SK-N-SH treated with all-trans-retinoic acid at 6 μM for 48 hours (cell line): ENCODE measurements around the gene PRKCE.

Experiments used
- ATAC-seq: fragments of 200-7000 bp; cut with Tn5 transposase; 3 replicates; pipeline ENCODE4 v1.9.1; 2020; ENCODE audit warnings: mild to moderate bottlenecking, moderate library complexity
- ARNTL ChIP-seq: fragments of 450-650 bp; formaldehyde crosslinking; IDR thresholded peaks from 2 replicates; pipeline ENCODE4 v1.5.0; 2020; ENCODE audit warnings: low read depth, mild to moderate bottlenecking, moderate library complexity, borderline replicate concordance
- BACH2 ChIP-seq: fragments of 250-450 bp; sonication (Bioruptor Pico); IDR thresholded peaks from 2 replicates; pipeline ENCODE4 v1.9.0; 2021; ENCODE audit warnings: mild to moderate bottlenecking, borderline replicate concordance
- CSDC2 ChIP-seq: fragments of 250-450 bp; sonication (Bioruptor Pico); IDR thresholded peaks from 2 replicates; pipeline ENCODE4 v1.5.0; 2020; ENCODE audit warnings: mild to moderate bottlenecking, moderate library complexity
- ESRRG ChIP-seq: fragments of 250-450 bp; sonication (Bioruptor Pico); IDR thresholded peaks from 2 replicates; pipeline ENCODE4 v1.6.1; 2021; ENCODE audit warnings: mild to moderate bottlenecking
- GLIS3 ChIP-seq: fragments of 250-450 bp; sonication (Bioruptor Pico); IDR thresholded peaks from 2 replicates; pipeline ENCODE4 v1.5.0; 2020; ENCODE audit warnings: mild to moderate bottlenecking, moderate library complexity
- ISL1 ChIP-seq: fragments of 250-450 bp; sonication (Bioruptor Pico); IDR thresholded peaks from 2 replicates; pipeline ENCODE4 v2.1.2; 2022; ENCODE audit warnings: mild to moderate bottlenecking, moderate library complexity
- OSR1 ChIP-seq: fragments of 250-450 bp; sonication (Bioruptor Pico); IDR thresholded peaks from 2 replicates; pipeline ENCODE4 v1.8.0; 2022; ENCODE audit warnings: moderate library complexity, mild to moderate bottlenecking, inconsistent platforms
- PATZ1 ChIP-seq: fragments of 250-450 bp; sonication (Bioruptor Pico); IDR thresholded peaks from 2 replicates; pipeline ENCODE4 v1.8.0; 2020; ENCODE audit warnings: mild to moderate bottlenecking, moderate library complexity, borderline replicate concordance
- PPARA ChIP-seq: fragments of 250-450 bp; sonication (Bioruptor Pico); IDR thresholded peaks from 2 replicates; pipeline ENCODE4 v1.5.0; 2020; ENCODE audit warnings: mild to moderate bottlenecking, borderline replicate concordance
- SNAI2 ChIP-seq: fragments of 250-450 bp; sonication (Bioruptor Pico); IDR thresholded peaks from 2 replicates; pipeline ENCODE4 v1.5.0; 2020; ENCODE audit warnings: mild to moderate bottlenecking, moderate library complexity
- TCF4 ChIP-seq: fragments of 250-450 bp; sonication (Bioruptor Pico); IDR thresholded peaks from 2 replicates; pipeline ENCODE4 v1.8.0; 2021; ENCODE audit warnings: mild to moderate bottlenecking, moderate library complexity, borderline replicate concordance
- TOX ChIP-seq: fragments of 250-450 bp; sonication (Bioruptor Pico); IDR thresholded peaks from 2 replicates; pipeline ENCODE4 v1.8.0; 2021; ENCODE audit warnings: mild to moderate bottlenecking, moderate library complexity, borderline replicate concordance
- TSHZ2 ChIP-seq: fragments of 250-450 bp; sonication (Bioruptor Pico); IDR thresholded peaks from 2 replicates; pipeline ENCODE4 v1.5.0; 2020; ENCODE audit warnings: mild to moderate bottlenecking, moderate library complexity
- ZFP3 ChIP-seq: fragments of 250-450 bp; sonication (Bioruptor Pico); IDR thresholded peaks from 2 replicates; pipeline ENCODE4 v1.5.0; 2020; ENCODE audit warnings: mild to moderate bottlenecking, moderate library complexity
- ZFP30 ChIP-seq: fragments of 450-650 bp; formaldehyde crosslinking; IDR thresholded peaks from 2 replicates; pipeline ENCODE4 v1.5.0; 2022; ENCODE audit warnings: mild to moderate bottlenecking, moderate library complexity
- ZNF565 ChIP-seq: fragments of 450-650 bp; formaldehyde crosslinking; conservative IDR thresholded peaks from 2 replicates; pipeline ENCODE4 v1.5.0; 2020; ENCODE audit warnings: low read depth, mild to moderate bottlenecking, moderate library complexity
- ZNF70 ChIP-seq: fragments of 450-650 bp; formaldehyde crosslinking; IDR thresholded peaks from 2 replicates; pipeline ENCODE4 v1.5.0; 2020; ENCODE audit warnings: mild to moderate bottlenecking, moderate library complexity
- ZNF8 ChIP-seq: fragments of 450-650 bp; formaldehyde crosslinking; IDR thresholded peaks from 2 replicates; pipeline ENCODE4 v1.5.0; 2020; ENCODE audit warnings: mild to moderate bottlenecking, moderate library complexity
- TF ChIP-seq, protein P1 (sequence below): fragments of 250-450 bp; sonication (Bioruptor Pico); IDR thresholded peaks from 2 replicates; pipeline ENCODE4 v1.5.1; 2021; ENCODE audit warnings: mild to moderate bottlenecking, moderate library complexity
- TF ChIP-seq, protein P2 (sequence below): fragments of 250-450 bp; sonication (Bioruptor Pico); IDR thresholded peaks from 2 replicates; pipeline ENCODE4 v1.8.0; 2021; ENCODE audit warnings: low read depth, mild to moderate bottlenecking, moderate library complexity, borderline replicate concordance
- TF ChIP-seq, protein P3 (sequence below): fragments of 250-450 bp; sonication (Bioruptor Pico); IDR thresholded peaks from 2 replicates; pipeline ENCODE4 v1.5.1; 2020; ENCODE audit warnings: low read depth, mild to moderate bottlenecking, moderate library complexity

The PRKCE gene

DNA sequence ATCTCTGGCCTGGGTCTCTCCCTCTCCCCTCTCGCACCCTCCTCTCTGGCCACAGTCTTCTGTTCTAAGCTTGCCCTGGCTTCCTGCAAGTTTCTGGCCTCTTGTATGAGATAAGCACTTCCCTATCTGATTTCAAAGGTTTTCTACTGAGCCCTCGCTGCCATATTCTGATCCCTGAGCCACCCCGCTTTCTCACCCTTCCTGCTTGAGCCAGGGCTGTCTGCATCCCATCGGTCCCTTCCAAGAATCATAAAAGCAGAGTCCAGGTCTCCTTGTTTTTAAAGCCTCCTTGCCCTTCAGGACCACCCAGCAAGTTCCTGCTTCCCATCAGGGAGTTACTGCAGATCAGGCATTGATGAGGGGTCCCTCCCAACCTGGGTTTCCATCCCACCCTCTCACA, 110.2 kb downstream of the PRKCE start:
- no peak for ATAC-seq
- TF ChIP-seq ZFP3 (CRISPR knock-in tag): no peak
- no peak for TF ChIP-seq ZNF565 (CRISPR knock-in tag)
- no peak for TF ChIP-seq PATZ1 (CRISPR knock-in tag)
- TF ChIP-seq, protein P1, sequence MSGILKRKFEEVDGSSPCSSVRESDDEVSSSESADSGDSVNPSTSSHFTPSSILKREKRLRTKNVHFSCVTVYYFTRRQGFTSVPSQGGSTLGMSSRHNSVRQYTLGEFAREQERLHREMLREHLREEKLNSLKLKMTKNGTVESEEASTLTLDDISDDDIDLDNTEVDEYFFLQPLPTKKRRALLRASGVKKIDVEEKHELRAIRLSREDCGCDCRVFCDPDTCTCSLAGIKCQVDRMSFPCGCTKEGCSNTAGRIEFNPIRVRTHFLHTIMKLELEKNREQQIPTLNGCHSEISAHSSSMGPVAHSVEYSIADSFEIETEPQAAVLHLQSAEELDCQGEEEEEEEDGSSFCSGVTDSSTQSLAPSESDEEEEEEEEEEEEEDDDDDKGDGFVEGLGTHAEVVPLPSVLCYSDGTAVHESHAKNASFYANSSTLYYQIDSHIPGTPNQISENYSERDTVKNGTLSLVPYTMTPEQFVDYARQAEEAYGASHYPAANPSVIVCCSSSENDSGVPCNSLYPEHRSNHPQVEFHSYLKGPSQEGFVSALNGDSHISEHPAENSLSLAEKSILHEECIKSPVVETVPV: no peak
- no peak for TF ChIP-seq TOX (CRISPR knock-in tag)
- TF ChIP-seq SNAI2 (CRISPR knock-in tag): no peak
- TF ChIP-seq, protein P2, sequence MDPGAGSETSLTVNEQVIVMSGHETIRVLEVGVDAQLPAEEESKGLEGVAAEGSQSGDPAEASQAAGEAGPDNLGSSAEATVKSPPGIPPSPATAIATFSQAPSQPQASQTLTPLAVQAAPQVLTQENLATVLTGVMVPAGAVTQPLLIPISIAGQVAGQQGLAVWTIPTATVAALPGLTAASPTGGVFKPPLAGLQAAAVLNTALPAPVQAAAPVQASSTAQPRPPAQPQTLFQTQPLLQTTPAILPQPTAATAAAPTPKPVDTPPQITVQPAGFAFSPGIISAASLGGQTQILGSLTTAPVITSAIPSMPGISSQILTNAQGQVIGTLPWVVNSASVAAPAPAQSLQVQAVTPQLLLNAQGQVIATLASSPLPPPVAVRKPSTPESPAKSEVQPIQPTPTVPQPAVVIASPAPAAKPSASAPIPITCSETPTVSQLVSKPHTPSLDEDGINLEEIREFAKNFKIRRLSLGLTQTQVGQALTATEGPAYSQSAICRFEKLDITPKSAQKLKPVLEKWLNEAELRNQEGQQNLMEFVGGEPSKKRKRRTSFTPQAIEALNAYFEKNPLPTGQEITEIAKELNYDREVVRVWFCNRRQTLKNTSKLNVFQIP (CRISPR knock-in tag): no peak
- TF ChIP-seq ZNF8 (CRISPR knock-in tag): no peak
- no peak for TF ChIP-seq ZFP30
- TF ChIP-seq ISL1 (CRISPR knock-in tag): no peak

- TF ChIP-seq PPARA: no peak
- no peak for TF ChIP-seq ZNF70 (CRISPR knock-in tag)
- TF ChIP-seq TOX (CRISPR knock-in tag): no peak
- no peak for TF ChIP-seq ZNF565 (CRISPR knock-in tag)
- TF ChIP-seq ESRRG (CRISPR knock-in tag): no peak
- no peak for TF ChIP-seq CSDC2
- TF ChIP-seq PATZ1 (CRISPR knock-in tag): no peak
- TF ChIP-seq SNAI2 (CRISPR knock-in tag): no peak
- TF ChIP-seq BACH2: no peak
- TF ChIP-seq ZFP3 (CRISPR knock-in tag): no peak
- no peak for TF ChIP-seq ZFP30
- no peak for TF ChIP-seq TCF4 (CRISPR knock-in tag)
- no peak for TF ChIP-seq OSR1 (CRISPR knock-in tag)
- no peak for TF ChIP-seq GLIS3 (CRISPR knock-in tag)
- TF ChIP-seq, protein P3, sequence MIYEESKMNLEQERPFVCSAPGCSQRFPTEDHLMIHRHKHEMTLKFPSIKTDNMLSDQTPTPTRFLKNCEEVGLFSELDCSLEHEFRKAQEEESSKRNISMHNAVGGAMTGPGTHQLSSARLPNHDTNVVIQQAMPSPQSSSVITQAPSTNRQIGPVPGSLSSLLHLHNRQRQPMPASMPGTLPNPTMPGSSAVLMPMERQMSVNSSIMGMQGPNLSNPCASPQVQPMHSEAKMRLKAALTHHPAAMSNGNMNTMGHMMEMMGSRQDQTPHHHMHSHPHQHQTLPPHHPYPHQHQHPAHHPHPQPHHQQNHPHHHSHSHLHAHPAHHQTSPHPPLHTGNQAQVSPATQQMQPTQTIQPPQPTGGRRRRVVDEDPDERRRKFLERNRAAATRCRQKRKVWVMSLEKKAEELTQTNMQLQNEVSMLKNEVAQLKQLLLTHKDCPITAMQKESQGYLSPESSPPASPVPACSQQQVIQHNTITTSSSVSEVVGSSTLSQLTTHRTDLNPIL (CRISPR knock-in tag): no peak
- no peak for TF ChIP-seq ISL1 (CRISPR knock-in tag)
- no peak for TF ChIP-seq ARNTL (CRISPR knock-in tag)
- no peak for ATAC-seq
These were observed 111.8 kb downstream of the PRKCE start for GRCh38 chr2:45763255-45763654.

GRCh38 chr2:45763797-45764196, 112.3 kb downstream of the PRKCE start:
- ATAC-seq: no peak
- TF ChIP-seq ISL1 (CRISPR knock-in tag): peak; percentile 83
- TF ChIP-seq TSHZ2 (CRISPR knock-in tag): peak; percentile 45; the same call in 1 of the 2 replicates
- TF ChIP-seq, protein P2 (CRISPR knock-in tag): no peak
- no peak for TF ChIP-seq TOX (CRISPR knock-in tag)
- TF ChIP-seq ZNF8 (CRISPR knock-in tag): no peak
- 0 out of 2 replicates have a peak, but pooled peaks have one; percentile 69 for TF ChIP-seq SNAI2 (CRISPR knock-in tag)
- TF ChIP-seq ESRRG (CRISPR knock-in tag): no peak
- no peak for TF ChIP-seq ARNTL (CRISPR knock-in tag)
- peak; percentile 60; the same call in 1 of the 2 replicates for TF ChIP-seq TCF4 (CRISPR knock-in tag)
- TF ChIP-seq, all 23 proteins: peak for 4
